IPS DF 6.9 (cell line): ENCODE measurements around the gene MIF.

ENCODE experiments used
- DNase-seq: peaks from one replicate; pipeline ENCODE4 v3.0.0-alpha.2; 2013; ENCODE audit warnings: low read depth, low spot score
- H3K27ac ChIP-seq: one replicate; pipeline ENCODE4 v1.5.1; 2013; ENCODE audit warnings: low read length, control low read depth
- H3K27me3 ChIP-seq: 2 replicates; pipeline ENCODE4 v1.6.1; 2013; ENCODE audit warnings: mild to moderate bottlenecking, low read length; ENCODE audit not compliant: control insufficient read depth, insufficient read depth
- H3K36me3 ChIP-seq: 2 replicates; pipeline ENCODE4 v1.6.1; 2013; ENCODE audit warnings: low read length; ENCODE audit not compliant: control insufficient read depth, insufficient read depth
- H3K4me1 ChIP-seq: 2 replicates; pipeline ENCODE4 v1.6.1; 2013; ENCODE audit warnings: low read length; ENCODE audit not compliant: control insufficient read depth, insufficient read depth
- H3K4me3 ChIP-seq: 2 replicates; pipeline ENCODE4 v1.5.1; 2013; ENCODE audit warnings: mild to moderate bottlenecking, low read length
- H3K9me3 ChIP-seq: 2 replicates; pipeline ENCODE4 v1.6.1; 2013; ENCODE audit warnings: low read length, inconsistent platforms; ENCODE audit not compliant: control insufficient read depth, insufficient read depth
- WGBS: extraction: QIAGEN DNeasy Blood & Tissue Kit; methylation state at CpG from one replicate; pipeline ENCODE4 v1.1.7; 2013; ENCODE audit warnings: mixed read lengths, missing lambda C conversion rate; ENCODE audit not compliant: insufficient read length, insufficient coverage; 5-methylcytosine and 5-hydroxymethylcytosine counted together

The MIF gene

DNA sequence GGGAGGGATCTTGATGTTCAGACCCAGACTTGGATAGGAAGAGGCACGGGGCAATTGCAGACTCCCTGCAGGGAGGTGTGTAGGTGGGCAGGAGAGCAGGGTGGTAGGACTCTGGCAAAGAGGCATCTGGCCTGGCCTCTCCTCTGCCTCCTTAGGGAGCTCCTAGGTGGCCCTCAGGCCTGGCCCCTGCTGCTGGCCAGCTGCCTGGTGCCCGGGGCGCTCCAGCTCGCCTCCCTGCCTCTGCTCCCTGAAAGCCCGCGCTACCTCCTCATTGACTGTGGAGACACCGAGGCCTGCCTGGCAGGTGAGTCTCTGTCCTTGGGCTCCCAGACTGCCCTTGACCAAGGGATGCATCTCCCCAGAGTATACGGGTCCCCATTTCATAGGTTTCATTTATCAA lies 16.6 kb upstream of the MIF start:
- no CpG with 5 or more reads among the region's 8 CpGs for WGBS
- H3K9me3 ChIP-seq = no peaks in the 10 kb centered on the region
- no peak overlapping the region for H3K4me3 ChIP-seq
- no peak for DNase-seq
- H3K27ac ChIP-seq = no peak overlapping the region
- H3K27me3 ChIP-seq = no peaks in the 10 kb centered on the region
- H3K4me1 ChIP-seq = no peaks in the 10 kb centered on the region
- no peaks in the 10 kb centered on the region for H3K36me3 ChIP-seq

- Histone ChIP-seq H3K27ac (no peak overlapping the region), H3K4me1 (no peaks in the 10 kb centered on the region), H3K9me3 (no peaks in the 10 kb centered on the region), H3K4me3 (no peak overlapping the region), H3K36me3 (no peaks in the 10 kb centered on the region), H3K27me3 (no peaks in the 10 kb centered on the region)
- DNase-seq = no peak
- no CpG with 5 or more reads among the region's 7 CpGs for WGBS
These were observed 16.0 kb upstream of the MIF start for GRCh38 chr22:23878219-23878618.

GRCh38 chr22:23882370-23882769 lies 11.8 kb upstream of the MIF start:
- Histone ChIP-seq H3K4me1 (no peaks in the 10 kb centered on the region), H3K27ac (no peak overlapping the region), H3K27me3 (no peaks in the 10 kb centered on the region), H3K4me3 (no peak overlapping the region), H3K36me3 (no peaks in the 10 kb centered on the region), H3K9me3 (no peaks in the 10 kb centered on the region)
- no CpG with 5 or more reads among the region's 20 CpGs for WGBS
- no peak for DNase-seq

DNA sequence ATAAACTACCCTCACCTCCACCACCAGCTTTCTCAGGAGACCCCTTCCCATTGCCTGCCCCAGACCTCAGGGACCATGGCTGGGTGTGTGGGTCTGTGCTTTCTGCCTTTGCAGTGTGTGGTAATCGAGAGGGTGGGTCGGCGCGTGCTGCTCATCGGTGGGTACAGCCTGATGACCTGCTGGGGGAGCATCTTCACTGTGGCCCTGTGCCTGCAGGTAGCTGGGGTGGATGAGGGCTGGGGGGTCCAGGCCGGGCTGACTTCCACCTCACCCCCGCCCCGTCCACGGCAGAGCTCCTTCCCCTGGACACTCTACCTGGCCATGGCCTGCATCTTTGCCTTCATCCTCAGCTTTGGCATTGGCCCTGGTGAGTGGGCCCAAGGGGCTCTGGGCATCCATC lies 10.5 kb upstream of the MIF start:
- no peaks in the 10 kb centered on the region for H3K4me1 ChIP-seq

DNA sequence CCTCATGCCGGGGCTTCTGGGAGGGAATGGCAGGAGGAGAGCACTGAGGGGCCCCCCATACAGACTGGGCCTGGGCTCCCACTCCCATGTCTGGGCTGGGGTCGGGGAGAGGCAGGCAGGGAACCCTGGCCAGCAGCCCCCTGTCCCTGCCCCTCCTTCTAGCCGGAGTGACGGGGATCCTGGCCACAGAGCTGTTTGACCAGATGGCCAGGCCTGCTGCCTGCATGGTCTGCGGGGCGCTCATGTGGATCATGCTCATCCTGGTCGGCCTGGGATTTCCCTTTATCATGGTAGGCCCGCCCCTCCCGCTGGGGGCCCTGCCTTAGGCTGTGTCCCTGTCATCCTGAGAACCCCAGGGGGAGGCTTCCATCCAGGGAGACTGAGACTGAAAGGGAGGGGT lies 10.0 kb upstream of the MIF start:
- Histone ChIP-seq H3K27ac (no peak overlapping the region), H3K4me1 (no peaks in the 10 kb centered on the region; the same call in 1 of the 2 replicates)
- WGBS = no CpG with 5 or more reads among the region's 9 CpGs

More for the DNA sequence above, 10.5 kb upstream of the MIF start:
- no peak overlapping the region for H3K27ac ChIP-seq
- DNase-seq = no peak
- H3K27me3 ChIP-seq = no peaks in the 10 kb centered on the region
- no peak overlapping the region for H3K4me3 ChIP-seq
- no peaks in the 10 kb centered on the region for H3K36me3 ChIP-seq
- WGBS = no CpG with 5 or more reads among the region's 9 CpGs
- H3K9me3 ChIP-seq = no peaks in the 10 kb centered on the region

DNA sequence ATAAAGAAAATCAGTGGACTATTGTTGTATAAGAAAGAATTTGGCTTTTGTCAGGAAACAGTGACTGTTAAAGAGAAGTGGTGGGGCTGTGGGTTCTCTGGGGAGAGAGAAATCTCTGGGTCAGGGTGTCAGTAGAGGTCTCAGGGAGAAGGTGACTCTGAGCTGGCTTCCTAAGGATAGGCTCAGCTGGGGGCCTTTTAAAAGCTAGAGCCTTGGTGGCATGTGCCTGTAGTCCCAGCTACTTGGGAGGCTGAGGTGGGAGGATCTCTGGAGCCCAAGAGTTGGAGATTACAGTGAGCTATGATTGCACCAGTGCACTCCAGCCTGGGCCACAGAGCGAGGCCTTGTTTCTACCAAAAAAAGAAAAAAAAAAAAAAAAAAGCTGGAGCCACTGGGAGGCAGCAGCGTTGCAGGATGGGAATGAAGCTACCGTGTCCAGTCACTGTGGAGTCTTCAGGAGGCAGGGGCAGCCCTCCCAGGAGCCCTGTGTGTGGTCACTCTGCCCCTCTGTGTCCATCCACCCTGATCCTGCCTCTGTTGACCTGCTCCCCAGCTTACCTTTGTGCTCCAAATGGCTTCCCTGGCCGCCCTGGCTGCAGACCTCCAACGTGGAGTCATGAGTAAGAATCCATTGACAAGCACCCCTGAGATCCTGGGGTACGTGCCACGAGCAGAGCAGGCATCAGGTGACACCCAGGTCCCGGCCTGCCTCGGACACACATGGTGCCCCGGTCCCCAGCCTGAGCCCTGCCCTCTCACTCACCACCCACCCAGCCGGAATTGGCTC lies 5.4 kb upstream of the MIF start:
- Histone ChIP-seq H3K9me3 (no peaks in the 10 kb centered on the region), H3K27me3 (no peaks in the 10 kb centered on the region), H3K4me3 (no peak overlapping the region), H3K36me3 (no peaks in the 10 kb centered on the region), H3K4me1 (no peaks in the 10 kb centered on the region; the same call in 1 of the 2 replicates), H3K27ac (no peak overlapping the region)
- WGBS = no CpG with 5 or more reads among the region's 11 CpGs
- no peak for DNase-seq

More for the DNA sequence above, 10.0 kb upstream of the MIF start:
- Histone ChIP-seq H3K9me3 (no peaks in the 10 kb centered on the region), H3K4me3 (no peak overlapping the region), H3K36me3 (no peaks in the 10 kb centered on the region), H3K27me3 (no peaks in the 10 kb centered on the region)
- no peak for DNase-seq

- Histone ChIP-seq H3K9me3 (no peaks in the 10 kb centered on the region), H3K27me3 (no peaks in the 10 kb centered on the region), H3K27ac (no peak overlapping the region), H3K4me3 (no peak overlapping the region), H3K4me1 (no peaks in the 10 kb centered on the region; the same call in 1 of the 2 replicates), H3K36me3 (no peaks in the 10 kb centered on the region)
- no CpG with 5 or more reads among the region's 5 CpGs for WGBS
- DNase-seq = no peak
These were observed 4.6 kb upstream of the MIF start for GRCh38 chr22:23889620-23890019.

- Histone ChIP-seq H3K4me1 (peaks cover 7% of the 10 kb centered on the region), H3K9me3 (no peaks in the 10 kb centered on the region), H3K27ac (no peak overlapping the region), H3K4me3 (no peak overlapping the region), H3K27me3 (no peaks in the 10 kb centered on the region), H3K36me3 (peaks cover 12% of the 10 kb centered on the region)
- WGBS = no CpG with 5 or more reads among the region's 7 CpGs
- DNase-seq = no peak
These were observed 2.5 kb upstream of the MIF start for GRCh38 chr22:23891726-23892125.

- Histone ChIP-seq H3K27me3 (no peaks in the 10 kb centered on the region), H3K9me3 (no peaks in the 10 kb centered on the region), H3K27ac (no peak overlapping the region), H3K4me3 (no peak overlapping the region), H3K4me1 (peaks cover 8% of the 10 kb centered on the region), H3K36me3 (peaks cover 16% of the 10 kb centered on the region)
- WGBS = no CpG with 5 or more reads among the region's 2 CpGs
- no peak for DNase-seq
These were observed 2.1 kb upstream of the MIF start for GRCh38 chr22:23892130-23892529.

DNA sequence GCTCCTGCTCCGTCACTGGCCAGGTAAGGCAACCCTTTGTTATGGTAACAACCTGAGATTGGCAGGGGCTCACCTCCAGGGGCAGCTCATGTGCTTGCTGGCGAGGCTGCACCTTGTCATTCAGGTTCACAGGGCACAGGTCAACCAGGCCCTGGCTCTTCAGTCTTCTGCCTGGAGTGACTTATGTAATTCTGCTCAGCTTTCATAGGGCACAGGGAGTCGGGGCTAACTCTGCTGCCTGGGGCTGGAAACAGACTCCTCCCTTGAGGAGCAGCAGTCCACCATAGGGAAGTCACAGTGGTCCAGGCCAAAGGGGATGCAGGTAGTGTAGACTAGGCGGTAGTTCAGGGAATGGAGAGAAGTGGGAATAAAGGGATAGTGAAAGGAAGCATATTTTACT lies 1.5 kb upstream of the MIF start:
- no CpG with 5 or more reads among the region's 4 CpGs for WGBS
- Histone ChIP-seq H3K4me3 (no peak overlapping the region), H3K9me3 (no peaks in the 10 kb centered on the region)

More for the DNA sequence above, 1.5 kb upstream of the MIF start:
- Histone ChIP-seq H3K27me3 (no peaks in the 10 kb centered on the region), H3K27ac (no peak overlapping the region), H3K4me1 (peaks cover 8% of the 10 kb centered on the region), H3K36me3 (peaks cover 19% of the 10 kb centered on the region)
- DNase-seq = no peak
